K562 (cell line): ENCODE measurements around the gene KLHL22. TPM values are rescaled to one million over a fixed set of nuclear protein-coding genes. Genes with fewer than 3 reads are reported as not detected.

Experiments
- BMI1 ChIP-seq: fragments of 150-350 bp; IDR thresholded peaks from 2 replicates; pipeline ENCODE4 v1.6.1; 2014; ENCODE audit warnings: low read length
- EP300 ChIP-seq: IDR thresholded peaks from 2 replicates; pipeline ENCODE4 v1.6.1; 2012; ENCODE audit warnings: low read length, improper control_type of control experiment
- FOXJ3 ChIP-seq: sonication (generic); formaldehyde crosslinking; IDR thresholded peaks from 2 replicates; pipeline ENCODE4 v1.4.0; 2020; ENCODE audit warnings: mild to moderate bottlenecking, missing genetic modification reagents
- JUNB ChIP-seq: fragments of 450-650 bp; formaldehyde crosslinking; conservative IDR thresholded peaks from 2 replicates; pipeline ENCODE4 v1.4.0; 2020; ENCODE audit warnings: mild to moderate bottlenecking
- PTTG1 ChIP-seq: fragments of 450-650 bp; IDR thresholded peaks from 2 replicates; pipeline ENCODE4 v1.6.1; 2016; ENCODE audit warnings: low read depth, mild to moderate bottlenecking, missing genetic modification characterization, missing compliant biosample characterization
- SRSF9 ChIP-seq: fragments of 200-400 bp; formaldehyde crosslinking; IDR thresholded peaks from 2 replicates; pipeline ENCODE4 v1.6.1; 2017; ENCODE audit warnings: low read depth, low read length, borderline replicate concordance
- ZC3H11A ChIP-seq: IDR thresholded peaks from 2 replicates; pipeline ENCODE4 v1.6.1; 2012; ENCODE audit warnings: low read depth, low read length, improper control_type of control experiment
- ZNF217 ChIP-seq: sonication (generic); formaldehyde crosslinking; IDR thresholded peaks from 2 replicates; pipeline ENCODE4 v1.8.0; 2022; ENCODE audit warnings: mild to moderate bottlenecking, missing genetic modification reagents
- ZNF274 ChIP-seq: IDR thresholded peaks from 2 replicates; pipeline ENCODE4 v1.6.1; 2011; ENCODE audit warnings: low read depth, mild to moderate bottlenecking, low read length, moderate library complexity, borderline replicate concordance
- ZNF444 ChIP-seq: fragments of 250-450 bp; sonication (Bioruptor Pico); IDR thresholded peaks from 2 replicates; pipeline ENCODE4 v1.4.0; 2020; ENCODE audit warnings: mild to moderate bottlenecking, moderate library complexity
- ZNF707 ChIP-seq: fragments of 250-450 bp; sonication (Bioruptor Pico); conservative IDR thresholded peaks from 2 replicates; pipeline ENCODE4 v1.8.0; 2022; ENCODE audit warnings: inconsistent platforms, mild to moderate bottlenecking, moderate library complexity
- polyA plus RNA-seq, 8 experiments: library from polyadenylated mRNA; depleted of rRNA in 4 of 8; stranded (reverse) in 5 of 8; unstranded in 3 of 8; fragments of >200 nt; fragmentation: Nextera tagmentation in 2 of 8; fragmentation: Illumina TruSeq in 1 of 8; extraction: Ambion mirVana in 2 of 8; extraction: Trizol in 1 of 8; gene quantifications; 2 replicates each; pipeline versions ENCODE4 v1.2.1 to v1.2.3, GENCODE V29; 2011 to 2014; ENCODE audit warnings: inconsistent platforms in 1 of 8, missing spikeins in 1 of 8
- total RNA-seq, 7 experiments: library from RNA; depleted of rRNA in 6 of 7; stranded (reverse); fragments of >200 nt in 6 of 7; fragmentation: Illumina TruSeq in 2 of 7; extraction: Trizol in 2 of 7; gene quantifications; 2 replicates each; pipeline versions ENCODE4 v1.2.1 to v1.2.3, GENCODE V29; 2011 to 2021; ENCODE audit warnings: low replicate concordance in 1 of 7
- TF ChIP-seq, protein P1 (sequence below): fragments of 450-650 bp; formaldehyde crosslinking; IDR thresholded peaks from 2 replicates; pipeline ENCODE4 v1.4.0; 2020; ENCODE audit warnings: mild to moderate bottlenecking, moderate library complexity
- TF ChIP-seq, protein P2 (sequence below): fragments of 450-650 bp; IDR thresholded peaks from 2 replicates; pipeline ENCODE4 v1.6.1; 2018; ENCODE audit not compliant: partially characterized antibody
- TF ChIP-seq, protein P3 (sequence below), 2 experiments: fragments of 450-650 bp; formaldehyde crosslinking in 1 of 2; IDR thresholded peaks; 2 replicates each; pipeline versions ENCODE4 v1.4.0 to v1.6.1; 2014 to 2020; ENCODE audit warnings: mild to moderate bottlenecking in 2 of 2, borderline replicate concordance in 1 of 2, low read depth in 1 of 2

KLHL22 gene
- total and polyA plus RNA-seq, 9 of the 15 experiments (the other 6 are each of a cell fraction or from before 2014, with no cell fraction given): 1.3 to 25.6 (median 15.2) TPM

DNA sequence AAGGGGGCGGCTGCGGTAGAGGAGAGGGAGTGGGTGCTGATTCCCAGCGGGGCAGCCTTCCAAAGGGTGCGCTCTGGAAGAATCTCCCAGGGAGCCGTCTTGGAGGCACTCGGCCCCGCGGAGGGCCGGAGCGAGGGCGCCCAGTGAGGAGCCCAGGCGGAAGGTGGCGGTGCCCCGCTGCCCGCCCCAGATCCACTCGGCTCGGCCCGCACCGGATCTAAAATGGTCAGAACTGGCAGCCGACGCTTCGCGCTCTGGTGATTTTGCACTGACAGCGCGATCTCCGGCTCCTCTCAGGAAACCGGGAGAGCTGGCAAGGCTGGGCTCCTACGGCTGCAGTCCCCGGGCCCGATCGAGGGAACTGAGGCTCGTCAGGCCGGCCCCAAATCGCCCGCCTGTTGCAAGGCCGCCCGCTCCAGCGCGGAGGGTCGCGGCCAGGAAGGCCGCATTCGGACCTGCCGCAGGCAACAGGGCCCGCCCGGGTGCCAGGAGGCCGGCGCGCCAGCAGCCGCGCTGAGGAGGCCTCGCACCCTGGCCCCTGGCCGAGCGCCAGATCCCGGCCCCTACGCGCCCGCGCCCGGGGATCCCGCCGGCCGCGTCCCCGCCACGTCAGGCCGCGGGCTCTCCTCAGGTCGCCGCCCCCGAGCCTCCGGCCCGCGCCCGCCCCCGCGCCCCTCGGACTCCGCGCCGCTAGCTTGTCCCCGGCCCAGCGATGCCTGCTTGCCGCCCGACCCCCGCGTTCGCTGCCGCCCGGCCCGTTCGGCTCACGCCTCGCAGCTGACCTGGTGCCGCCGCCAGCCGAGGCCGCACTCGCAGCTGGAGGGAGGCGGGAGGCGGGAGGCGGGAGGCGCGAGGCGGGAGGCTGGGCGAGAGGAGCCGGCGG is at the start of gene KLHL22 (continued):
- TF ChIP-seq JUNB: no peak
- TF ChIP-seq ZNF217 (CRISPR knock-in tag): no peak
- TF ChIP-seq, protein P1, sequence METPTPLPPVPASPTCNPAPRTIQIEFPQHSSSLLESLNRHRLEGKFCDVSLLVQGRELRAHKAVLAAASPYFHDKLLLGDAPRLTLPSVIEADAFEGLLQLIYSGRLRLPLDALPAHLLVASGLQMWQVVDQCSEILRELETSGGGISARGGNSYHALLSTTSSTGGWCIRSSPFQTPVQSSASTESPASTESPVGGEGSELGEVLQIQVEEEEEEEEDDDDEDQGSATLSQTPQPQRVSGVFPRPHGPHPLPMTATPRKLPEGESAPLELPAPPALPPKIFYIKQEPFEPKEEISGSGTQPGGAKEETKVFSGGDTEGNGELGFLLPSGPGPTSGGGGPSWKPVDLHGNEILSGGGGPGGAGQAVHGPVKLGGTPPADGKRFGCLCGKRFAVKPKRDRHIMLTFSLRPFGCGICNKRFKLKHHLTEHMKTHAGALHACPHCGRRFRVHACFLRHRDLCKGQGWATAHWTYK (CRISPR knock-in tag): no peak; the same call in none of the 2 replicates
- TF ChIP-seq ZNF444: no peak
- no peak for TF ChIP-seq PTTG1 (tag)
- no peak for TF ChIP-seq ZNF707 (CRISPR knock-in tag)
- TF ChIP-seq, protein P2, sequence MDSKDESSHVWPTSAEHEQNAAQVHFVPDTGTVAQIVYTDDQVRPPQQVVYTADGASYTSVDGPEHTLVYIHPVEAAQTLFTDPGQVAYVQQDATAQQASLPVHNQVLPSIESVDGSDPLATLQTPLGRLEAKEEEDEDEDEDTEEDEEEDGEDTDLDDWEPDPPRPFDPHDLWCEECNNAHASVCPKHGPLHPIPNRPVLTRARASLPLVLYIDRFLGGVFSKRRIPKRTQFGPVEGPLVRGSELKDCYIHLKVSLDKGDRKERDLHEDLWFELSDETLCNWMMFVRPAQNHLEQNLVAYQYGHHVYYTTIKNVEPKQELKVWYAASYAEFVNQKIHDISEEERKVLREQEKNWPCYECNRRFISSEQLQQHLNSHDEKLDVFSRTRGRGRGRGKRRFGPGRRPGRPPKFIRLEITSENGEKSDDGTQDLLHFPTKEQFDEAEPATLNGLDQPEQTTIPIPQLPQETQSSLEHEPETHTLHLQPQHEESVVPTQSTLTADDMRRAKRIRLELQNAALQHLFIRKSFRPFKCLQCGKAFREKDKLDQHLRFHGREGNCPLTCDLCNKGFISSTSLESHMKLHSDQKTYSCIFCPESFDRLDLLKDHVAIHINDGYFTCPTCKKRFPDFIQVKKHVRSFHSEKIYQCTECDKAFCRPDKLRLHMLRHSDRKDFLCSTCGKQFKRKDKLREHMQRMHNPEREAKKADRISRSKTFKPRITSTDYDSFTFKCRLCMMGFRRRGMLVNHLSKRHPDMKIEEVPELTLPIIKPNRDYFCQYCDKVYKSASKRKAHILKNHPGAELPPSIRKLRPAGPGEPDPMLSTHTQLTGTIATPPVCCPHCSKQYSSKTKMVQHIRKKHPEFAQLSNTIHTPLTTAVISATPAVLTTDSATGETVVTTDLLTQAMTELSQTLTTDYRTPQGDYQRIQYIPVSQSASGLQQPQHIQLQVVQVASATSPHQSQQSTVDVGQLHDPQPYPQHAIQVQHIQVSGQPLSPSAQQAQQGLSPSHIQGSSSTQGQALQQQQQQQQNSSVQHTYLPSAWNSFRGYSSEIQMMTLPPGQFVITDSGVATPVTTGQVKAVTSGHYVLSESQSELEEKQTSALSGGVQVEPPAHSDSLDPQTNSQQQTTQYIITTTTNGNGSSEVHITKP: no peak
- TF ChIP-seq, protein P3, sequence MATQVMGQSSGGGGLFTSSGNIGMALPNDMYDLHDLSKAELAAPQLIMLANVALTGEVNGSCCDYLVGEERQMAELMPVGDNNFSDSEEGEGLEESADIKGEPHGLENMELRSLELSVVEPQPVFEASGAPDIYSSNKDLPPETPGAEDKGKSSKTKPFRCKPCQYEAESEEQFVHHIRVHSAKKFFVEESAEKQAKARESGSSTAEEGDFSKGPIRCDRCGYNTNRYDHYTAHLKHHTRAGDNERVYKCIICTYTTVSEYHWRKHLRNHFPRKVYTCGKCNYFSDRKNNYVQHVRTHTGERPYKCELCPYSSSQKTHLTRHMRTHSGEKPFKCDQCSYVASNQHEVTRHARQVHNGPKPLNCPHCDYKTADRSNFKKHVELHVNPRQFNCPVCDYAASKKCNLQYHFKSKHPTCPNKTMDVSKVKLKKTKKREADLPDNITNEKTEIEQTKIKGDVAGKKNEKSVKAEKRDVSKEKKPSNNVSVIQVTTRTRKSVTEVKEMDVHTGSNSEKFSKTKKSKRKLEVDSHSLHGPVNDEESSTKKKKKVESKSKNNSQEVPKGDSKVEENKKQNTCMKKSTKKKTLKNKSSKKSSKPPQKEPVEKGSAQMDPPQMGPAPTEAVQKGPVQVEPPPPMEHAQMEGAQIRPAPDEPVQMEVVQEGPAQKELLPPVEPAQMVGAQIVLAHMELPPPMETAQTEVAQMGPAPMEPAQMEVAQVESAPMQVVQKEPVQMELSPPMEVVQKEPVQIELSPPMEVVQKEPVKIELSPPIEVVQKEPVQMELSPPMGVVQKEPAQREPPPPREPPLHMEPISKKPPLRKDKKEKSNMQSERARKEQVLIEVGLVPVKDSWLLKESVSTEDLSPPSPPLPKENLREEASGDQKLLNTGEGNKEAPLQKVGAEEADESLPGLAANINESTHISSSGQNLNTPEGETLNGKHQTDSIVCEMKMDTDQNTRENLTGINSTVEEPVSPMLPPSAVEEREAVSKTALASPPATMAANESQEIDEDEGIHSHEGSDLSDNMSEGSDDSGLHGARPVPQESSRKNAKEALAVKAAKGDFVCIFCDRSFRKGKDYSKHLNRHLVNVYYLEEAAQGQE (IDR thresholded peaks at IDR 0.05; ENCODE audit: borderline replicate concordance): no peak
- TF ChIP-seq, protein P3 (CRISPR knock-in tag; IDR thresholded peaks at IDR 0.05; ENCODE audit: low read depth): peak; percentile 82; the same call in 1 of the 2 replicates
- no peak for TF ChIP-seq BMI1
- TF ChIP-seq ZNF274: no peak
- 0 out of 2 replicates have a peak, but pooled peaks have one; percentile 12 for TF ChIP-seq ZC3H11A
- TF ChIP-seq SRSF9: no peak
- no peak for TF ChIP-seq FOXJ3 (CRISPR knock-in tag)
- TF ChIP-seq EP300: no peak
